HL-60 (cell line): ENCODE results near the gene CCDC92.

Source experiments
- CTCF ChIP-seq: IDR thresholded peaks from one replicate; pipeline ENCODE4 v1.5.1; 2011; ENCODE audit warnings: low read length, control low read depth, inconsistent platforms; ENCODE audit not compliant: insufficient read depth
- GABPA ChIP-seq: IDR thresholded peaks from 2 replicates; pipeline ENCODE4 v1.6.1; 2012; ENCODE audit warnings: low read depth
- POLR2AphosphoS5 ChIP-seq: IDR thresholded peaks from 2 replicates; pipeline ENCODE4 v1.6.1; 2012; ENCODE audit warnings: low read depth
- REST ChIP-seq: IDR thresholded peaks from 2 replicates; pipeline ENCODE4 v1.6.1; 2012; ENCODE audit warnings: low read depth; ENCODE audit not compliant: insufficient replicate concordance
- SPI1 ChIP-seq: IDR thresholded peaks from 2 replicates; pipeline ENCODE4 v1.6.1; 2012; ENCODE audit warnings: low read depth, mild to moderate bottlenecking, borderline replicate concordance

- TF ChIP-seq CTCF = no peak
- no peak for TF ChIP-seq POLR2AphosphoS5
- no peak for TF ChIP-seq GABPA
- TF ChIP-seq REST = no peak
- TF ChIP-seq SPI1 = no peak
Observed at GRCh38 chr12:123952037-123952436, 20.6 kb downstream of the CCDC92 start.
